ACC112 (cell line): Measurements from ENCODE around the gene PLCB3.
"Not testable (repeated sequence)": the region's sequence is repeated elsewhere in the genome, so short reads cannot be mapped to it uniquely, and the experiment has no call there.

Experiments
- H2AFZ ChIP-seq: fragments of 200-600 bp; sonication (generic); one replicate; pipeline ENCODE4 v1.6.0; 2017; ENCODE audit warnings: antibody characterized with exemption, low read length; ENCODE audit not compliant: unreplicated experiment
- H3K27ac ChIP-seq: fragments of 200-600 bp; sonication (generic); 2 replicates; pipeline ENCODE4 v1.5.1; 2014; ENCODE audit warnings: low read depth, mild to moderate bottlenecking, antibody characterized with exemption, low read length, moderate library complexity
- H3K27me3 ChIP-seq: fragments of 200-600 bp; sonication (generic); 2 replicates; pipeline ENCODE4 v1.6.1; 2014; ENCODE audit warnings: mild to moderate bottlenecking, antibody characterized with exemption, low read length, moderate library complexity, mixed read lengths; ENCODE audit not compliant: insufficient read depth
- H3K36me3 ChIP-seq: fragments of 200-600 bp; sonication (generic); 2 replicates; pipeline ENCODE4 v1.6.1; 2016; ENCODE audit warnings: mild to moderate bottlenecking, antibody characterized with exemption, low read length, moderate library complexity, mixed read lengths; ENCODE audit not compliant: insufficient read depth
- H3K4me1 ChIP-seq: fragments of 200-600 bp; sonication (generic); one replicate; pipeline ENCODE4 v1.6.1; 2016; ENCODE audit warnings: low read length, mixed read lengths; ENCODE audit not compliant: insufficient read depth, unreplicated experiment, control insufficient read depth
- H3K4me3 ChIP-seq: fragments of 200-600 bp; sonication (generic); 2 replicates; pipeline ENCODE4 v1.5.1; 2014; ENCODE audit warnings: mild to moderate bottlenecking, low read depth, low read length
- H3K79me2 ChIP-seq: fragments of 200-600 bp; sonication (generic); one replicate; pipeline ENCODE4 v1.6.0; 2016; ENCODE audit warnings: low read length; ENCODE audit not compliant: control insufficient read depth, unreplicated experiment, insufficient read depth

The PLCB3 gene

DNA sequence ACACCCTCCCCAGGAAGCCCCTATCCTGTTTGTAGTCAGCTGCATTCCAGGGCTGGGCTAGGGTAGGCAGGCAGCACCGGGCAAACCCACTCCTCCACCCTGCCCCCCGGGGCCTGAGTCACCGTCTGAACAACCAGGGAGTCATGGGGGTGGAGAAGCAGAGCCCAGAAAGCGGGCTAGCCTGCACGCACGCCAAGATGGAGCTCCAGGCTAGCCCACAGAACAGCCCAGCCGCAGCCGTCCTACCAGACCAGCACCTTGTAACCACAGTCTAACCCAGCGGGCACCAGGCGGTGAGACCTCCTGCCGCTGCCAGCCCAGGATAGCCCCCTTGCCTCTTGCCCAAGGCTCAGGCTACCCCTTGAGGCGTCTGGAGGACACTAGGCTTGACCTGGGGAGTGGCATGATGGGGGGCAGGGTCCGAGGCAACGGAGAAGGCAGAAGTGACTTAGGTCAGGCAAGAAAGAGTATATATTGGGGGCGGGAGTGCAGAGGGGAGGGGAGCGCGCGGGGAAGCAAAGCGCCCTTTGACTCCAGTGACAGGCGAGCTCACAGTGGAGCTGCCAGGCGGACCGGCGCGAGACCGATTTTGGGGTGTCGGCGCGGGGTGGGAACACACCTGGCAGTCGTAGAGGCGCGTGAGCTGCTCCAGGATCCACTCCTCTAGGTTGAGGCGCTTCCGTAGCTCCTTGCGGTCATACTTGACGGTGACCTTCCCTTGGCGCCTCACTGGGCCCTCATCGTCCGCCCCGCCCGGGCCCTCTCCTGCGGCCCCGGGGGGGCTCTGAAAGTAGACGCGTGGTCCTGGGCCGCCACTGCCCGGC, 5.3 kb upstream of the PLCB3 start:
- peak overlapping the region; percentile 78 for H3K27ac ChIP-seq
- H3K4me3 ChIP-seq = peak overlapping the region; percentile 96
- H3K27me3 ChIP-seq = no peaks in the 10 kb centered on the region
- no peak overlapping the region for H2AFZ ChIP-seq
- H3K4me1 ChIP-seq = peaks cover 37% of the 10 kb centered on the region
- peaks cover 37% of the 10 kb centered on the region for H3K79me2 ChIP-seq
- H3K36me3 ChIP-seq = no peaks in the 10 kb centered on the region

DNA sequence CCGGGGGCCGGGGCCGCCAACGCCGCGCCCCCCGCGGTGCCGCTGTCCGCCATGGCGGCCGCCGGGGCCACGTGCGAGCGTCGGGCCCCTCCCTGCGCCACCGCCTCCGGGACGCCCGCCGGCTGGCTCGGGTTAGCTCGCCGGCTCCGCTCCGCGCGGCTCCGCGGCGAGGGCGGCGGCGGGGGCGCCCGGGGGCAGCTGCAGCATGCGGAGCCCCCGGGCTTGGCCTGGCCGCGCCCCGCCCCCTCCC, 4.8 kb upstream of the PLCB3 start:
- H3K79me2 ChIP-seq = peaks cover 38% of the 10 kb centered on the region
- H3K4me3 ChIP-seq = peak overlapping the region; percentile 96
- H3K4me1 ChIP-seq = peaks cover 37% of the 10 kb centered on the region
- not testable (repeated sequence) for H2AFZ ChIP-seq, H3K27ac ChIP-seq, H3K27me3 ChIP-seq, H3K36me3 ChIP-seq

DNA sequence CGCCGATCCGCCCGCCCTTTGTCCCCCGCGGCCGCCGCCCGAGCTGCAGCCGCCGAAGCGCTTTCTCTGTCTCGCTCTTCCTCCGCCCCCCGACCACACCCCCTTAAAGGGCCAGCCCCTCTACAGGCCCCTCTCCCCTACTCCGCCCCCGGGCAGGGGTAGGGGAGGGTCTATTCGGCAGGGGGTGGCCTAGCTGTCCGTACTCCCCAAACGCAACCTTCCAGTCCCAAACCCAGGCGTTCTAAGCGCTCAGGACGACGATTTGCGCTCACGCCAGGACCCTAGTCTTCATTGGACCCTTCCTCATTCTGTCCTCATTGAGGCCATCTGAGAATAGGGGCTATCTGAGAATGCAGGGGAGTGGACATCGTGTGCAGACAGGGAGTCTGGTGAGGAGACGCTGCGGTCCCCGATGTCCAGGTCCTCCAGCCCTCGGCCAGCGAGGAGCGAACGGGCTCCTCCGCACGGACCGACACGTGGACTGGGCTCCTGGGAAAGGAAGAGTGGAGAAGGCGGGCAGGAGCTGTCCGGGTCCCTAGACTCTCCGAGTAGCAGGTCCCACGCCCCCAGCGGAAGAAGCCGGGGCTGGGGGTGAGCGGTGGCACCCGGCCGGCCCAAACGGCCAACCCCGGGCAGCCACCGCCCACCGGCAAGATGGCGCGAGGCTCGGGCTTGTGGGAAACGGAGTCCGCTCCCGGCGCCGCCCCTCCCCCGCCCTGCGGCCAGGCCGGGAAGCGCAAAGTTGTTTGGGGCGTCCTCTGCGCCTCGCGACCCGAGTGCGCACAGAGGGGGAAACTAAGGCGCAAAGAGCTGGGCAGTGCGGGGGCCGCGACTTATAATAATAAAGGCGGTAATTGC, 4.2 kb upstream of the PLCB3 start, which contains the start of gene PPP1R14B:
PPP1R14B (minus strand) TSS at position 73 of the 858 bp plus-strand sequence. CDS start 270 bp downstream, outside the sequence.
- H3K79me2 ChIP-seq = peaks cover 40% of the 10 kb centered on the region
- H2AFZ ChIP-seq = peak within 1 kb of the TSS; percentile 77
- H3K4me1 ChIP-seq = peaks cover 37% of the 10 kb centered on the region
- no peaks in the 10 kb centered on the region for H3K27me3 ChIP-seq
- peak within 1 kb of the TSS; percentile 96 for H3K4me3 ChIP-seq
- peak within 1 kb of the TSS; percentile 78 for H3K27ac ChIP-seq
- H3K36me3 ChIP-seq = no peaks in the 10 kb centered on the region

DNA sequence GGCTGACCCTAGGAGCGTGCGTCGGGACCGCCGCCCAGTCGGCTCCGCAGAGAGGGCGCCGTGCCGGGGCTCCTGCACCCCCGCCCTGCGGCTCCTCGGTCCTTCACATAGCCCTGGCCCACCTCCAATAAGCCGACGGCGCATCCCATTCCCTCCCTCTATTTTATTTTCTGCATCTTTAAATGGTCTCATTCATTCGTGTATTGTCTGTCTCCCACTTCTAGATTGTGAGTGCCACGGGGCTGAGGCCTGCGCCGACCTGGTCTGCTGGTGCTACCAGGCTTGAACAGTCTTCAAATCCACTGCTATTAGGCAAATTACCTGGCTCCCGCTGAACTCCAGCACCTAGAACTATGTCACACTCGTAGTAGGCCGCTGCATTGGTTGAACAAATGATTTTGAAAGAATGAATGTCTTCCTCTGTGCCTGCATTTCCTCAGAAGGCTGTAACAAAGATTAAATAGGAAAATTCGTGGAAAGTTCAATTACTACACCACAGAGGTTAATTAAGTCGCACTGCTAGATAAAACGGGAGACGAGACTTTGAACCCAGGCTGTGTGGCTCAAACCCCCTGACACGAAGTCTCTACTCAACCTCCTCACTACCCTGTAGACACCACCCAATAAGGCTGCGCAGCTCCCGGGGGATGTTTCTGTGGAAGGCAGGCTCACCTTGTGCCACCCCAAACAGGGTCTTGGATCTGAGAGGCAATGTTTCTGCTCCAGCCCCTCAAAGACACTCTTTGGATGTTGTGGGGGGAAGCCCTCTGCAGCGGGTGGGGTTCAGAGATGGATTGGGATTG, 3.4 kb upstream of the PLCB3 start:
- H2AFZ ChIP-seq = peak overlapping the region; percentile 28
- peak overlapping the region; percentile 83 for H3K4me3 ChIP-seq
- peaks cover 32% of the 10 kb centered on the region for H3K4me1 ChIP-seq
- no peaks in the 10 kb centered on the region for H3K36me3 ChIP-seq
- H3K79me2 ChIP-seq = peaks cover 42% of the 10 kb centered on the region
- no peaks in the 10 kb centered on the region for H3K27me3 ChIP-seq
- no peak overlapping the region for H3K27ac ChIP-seq

DNA sequence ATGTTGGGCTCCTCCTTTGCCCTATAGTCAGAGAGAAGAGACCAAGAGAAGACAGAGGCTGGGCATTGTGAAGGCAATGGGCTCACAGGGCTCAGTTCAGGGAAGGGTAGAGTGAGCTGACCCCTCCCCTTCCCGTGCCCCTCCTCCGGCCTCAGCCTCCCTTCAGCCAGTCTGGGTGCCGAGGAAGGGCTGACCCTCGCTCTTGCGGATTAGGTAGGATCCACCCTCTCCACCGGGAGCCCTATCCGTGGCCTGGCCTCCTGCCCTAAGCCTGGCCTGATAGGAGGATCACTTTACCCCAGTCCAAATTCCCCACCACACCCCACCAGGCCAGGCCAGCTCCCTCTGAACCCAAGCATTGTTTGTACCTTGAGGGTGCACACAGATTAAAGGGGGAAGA, 2.8 kb upstream of the PLCB3 start:
- H3K36me3 ChIP-seq = no peaks in the 10 kb centered on the region
- H3K27me3 ChIP-seq = no peaks in the 10 kb centered on the region
- H3K79me2 ChIP-seq = peaks cover 46% of the 10 kb centered on the region
- peaks cover 32% of the 10 kb centered on the region for H3K4me1 ChIP-seq
- no peak overlapping the region for H2AFZ ChIP-seq
- H3K27ac ChIP-seq = no peak overlapping the region
- H3K4me3 ChIP-seq = no peak overlapping the region

DNA sequence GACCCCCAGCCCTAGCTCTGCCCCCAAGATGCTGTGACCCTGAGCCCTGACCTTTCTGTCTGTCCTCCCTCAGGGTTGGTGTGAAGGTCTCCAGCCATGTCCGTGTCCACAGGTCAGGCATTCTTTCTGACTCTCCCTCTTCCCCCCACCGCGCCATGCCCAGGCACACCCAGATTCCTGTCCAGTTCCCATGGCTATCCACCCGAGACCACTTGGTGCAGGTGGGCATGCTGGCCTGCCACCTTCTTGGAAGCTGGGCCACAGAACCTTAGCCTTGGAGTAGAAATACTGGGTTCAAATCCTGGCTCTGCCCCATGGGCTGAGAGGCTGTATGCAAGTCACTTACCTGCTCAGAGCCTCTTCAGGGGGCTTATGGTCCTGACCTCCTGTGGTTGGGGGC, 2.3 kb upstream of the PLCB3 start:
- H3K4me1 ChIP-seq = peaks cover 32% of the 10 kb centered on the region

DNA sequence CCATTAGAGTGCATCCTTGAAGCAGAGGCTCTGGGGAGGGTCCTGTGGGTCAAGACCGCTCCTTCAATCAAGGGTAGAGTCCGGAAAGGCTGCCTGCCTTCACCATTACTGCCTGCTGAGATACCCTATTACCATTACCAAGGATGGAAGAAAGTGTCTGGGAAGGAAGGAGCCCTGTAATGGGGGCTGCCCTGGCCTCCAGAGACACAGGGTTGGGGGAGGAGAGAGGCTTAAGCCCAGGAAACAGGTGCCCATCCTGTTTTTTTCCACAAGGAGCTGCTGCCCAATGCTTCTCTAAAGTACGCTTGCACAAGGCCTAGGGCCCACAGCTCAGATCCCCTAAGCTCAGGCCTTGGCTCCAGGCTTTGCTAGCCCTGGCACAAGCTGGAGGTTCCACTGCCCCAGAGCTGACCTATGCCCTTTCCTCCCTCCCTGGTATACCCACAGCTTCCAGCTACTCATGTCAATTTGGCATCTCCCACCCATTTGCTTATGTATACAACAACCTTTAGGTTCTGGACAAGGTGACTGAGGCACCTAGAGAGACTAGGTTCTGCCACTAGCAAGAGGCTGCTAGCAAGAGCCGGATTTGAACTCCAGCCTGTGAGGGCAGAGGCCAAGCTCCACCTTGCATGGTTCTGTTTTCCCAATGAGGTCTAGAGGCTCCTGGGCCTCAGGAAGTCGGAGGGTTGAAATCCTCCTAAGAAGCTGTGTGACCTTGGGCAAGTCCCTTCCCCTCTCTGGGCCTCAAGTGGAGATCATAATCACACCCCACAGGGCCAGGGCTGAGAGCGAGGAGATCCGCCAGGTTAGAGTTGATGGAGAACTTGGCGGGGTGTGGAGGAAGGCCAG, 1.5 kb upstream of the PLCB3 start:
- Histone ChIP-seq H2AFZ (no peak overlapping the region), H3K27ac (no peak overlapping the region), H3K4me1 (peaks cover 27% of the 10 kb centered on the region), H3K36me3 (no peaks in the 10 kb centered on the region), H3K4me3 (no peak overlapping the region), H3K79me2 (peaks cover 34% of the 10 kb centered on the region), H3K27me3 (no peaks in the 10 kb centered on the region)

More for the DNA sequence above, 2.3 kb upstream of the PLCB3 start:
- no peak overlapping the region for H3K4me3 ChIP-seq
- no peak overlapping the region for H3K27ac ChIP-seq
- no peak overlapping the region for H2AFZ ChIP-seq
- H3K27me3 ChIP-seq = no peaks in the 10 kb centered on the region
- H3K79me2 ChIP-seq = peaks cover 42% of the 10 kb centered on the region
- no peaks in the 10 kb centered on the region for H3K36me3 ChIP-seq

DNA sequence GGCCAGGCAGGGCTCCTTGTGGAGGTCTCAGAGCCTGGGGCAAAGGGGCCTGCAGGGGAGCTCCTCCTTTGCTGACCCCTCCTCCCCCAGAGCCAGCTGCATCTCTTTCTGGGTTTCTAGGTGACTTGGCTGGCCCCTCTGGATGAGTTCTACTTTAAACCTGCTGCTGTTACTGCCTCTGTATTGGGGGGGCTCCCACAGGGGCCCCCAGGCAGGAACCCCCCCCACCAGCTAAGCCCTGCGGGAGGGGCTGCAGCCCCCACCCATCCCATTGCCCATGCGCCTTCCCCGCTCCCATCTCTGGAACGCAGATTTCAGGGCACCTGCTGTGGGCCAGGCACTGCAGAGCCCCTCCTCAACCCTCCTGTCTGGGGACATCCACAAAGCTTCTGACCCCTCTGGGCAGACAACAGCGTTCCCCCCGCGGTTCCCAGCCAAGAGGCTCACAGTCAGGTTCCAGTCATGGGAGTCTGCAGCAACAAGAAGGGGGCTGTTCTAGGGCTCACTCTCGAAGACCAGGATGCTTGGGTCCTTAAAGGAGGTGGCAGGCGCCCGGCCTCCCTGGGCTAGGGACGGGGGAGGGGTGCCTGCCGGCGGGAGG, 815 bp upstream of the PLCB3 start:
- no peak overlapping the region for H3K27ac ChIP-seq
- peaks cover 23% of the 10 kb centered on the region for H3K4me1 ChIP-seq
- no peak overlapping the region for H2AFZ ChIP-seq
- peaks cover 27% of the 10 kb centered on the region for H3K79me2 ChIP-seq
- no peaks in the 10 kb centered on the region for H3K27me3 ChIP-seq
- peak overlapping the region; percentile 87 for H3K4me3 ChIP-seq
- H3K36me3 ChIP-seq = no peaks in the 10 kb centered on the region

DNA sequence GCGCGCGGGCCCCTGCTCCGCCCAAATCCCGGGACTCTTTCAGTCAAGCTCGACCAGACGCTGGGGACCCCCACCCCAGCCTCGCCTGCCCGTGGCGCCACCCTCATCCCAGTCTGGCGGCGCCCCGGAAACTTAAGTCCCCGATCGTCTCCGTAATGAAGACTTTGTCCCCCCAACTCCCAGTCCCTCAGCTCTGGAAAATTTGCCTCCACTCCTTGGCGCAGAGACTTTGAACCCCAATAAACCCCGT, 348 bp downstream of the PLCB3 start:
- H3K4me3 ChIP-seq = peak overlapping the region; percentile 87
- peaks cover 21% of the 10 kb centered on the region for H3K79me2 ChIP-seq
- H3K4me1 ChIP-seq = peaks cover 23% of the 10 kb centered on the region
- H3K36me3 ChIP-seq = 0 out of 2 replicates have a peak, but pooled peaks cover 4% of the 10 kb centered on the region
- H2AFZ ChIP-seq = peak overlapping the region; percentile 55
- peak overlapping the region; percentile 11; the same call in 1 of the 2 replicates for H3K27ac ChIP-seq
- no peaks in the 10 kb centered on the region for H3K27me3 ChIP-seq
